ENCODE results near the gene ARHGAP26.

DNA sequence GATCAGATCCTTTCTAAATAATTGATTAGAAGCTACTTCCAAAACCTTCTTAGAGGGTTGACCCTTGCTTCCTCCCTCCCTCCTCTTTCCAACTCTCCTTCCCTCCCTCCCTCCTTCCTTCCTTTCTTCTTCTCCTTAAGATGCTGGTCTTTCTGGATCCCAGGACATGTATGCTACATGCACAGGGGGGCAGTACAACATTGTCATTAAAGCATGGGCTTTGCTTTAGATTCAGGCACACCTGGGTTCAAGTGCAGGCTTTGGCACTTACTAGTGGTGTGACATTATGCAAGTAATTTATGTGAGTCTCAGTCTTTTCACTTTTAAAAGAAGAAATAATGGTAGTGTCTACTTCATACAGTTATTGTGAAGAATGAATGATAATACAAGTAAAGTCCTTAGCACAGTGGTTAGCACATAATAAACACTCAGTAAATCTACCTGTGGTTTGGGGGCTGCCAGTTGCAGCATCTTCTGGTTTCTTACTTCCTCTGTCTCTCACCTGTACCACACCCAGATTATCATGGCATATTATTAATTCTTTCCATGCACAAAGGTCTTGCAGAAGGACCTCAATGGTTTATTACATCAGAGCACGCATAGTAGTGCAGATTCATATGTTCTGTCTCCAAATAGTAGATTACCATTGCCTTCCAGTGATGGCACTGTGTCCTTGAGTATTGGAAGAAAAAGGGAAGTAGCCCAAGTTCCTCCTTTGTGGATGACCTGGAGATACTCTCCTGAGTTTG lies 154.1 kb downstream of the ARHGAP26 start:
- TF ChIP-seq POLR2A (IDR thresholded peaks at IDR 0.05), result no peak
- TF ChIP-seq, protein P1, sequence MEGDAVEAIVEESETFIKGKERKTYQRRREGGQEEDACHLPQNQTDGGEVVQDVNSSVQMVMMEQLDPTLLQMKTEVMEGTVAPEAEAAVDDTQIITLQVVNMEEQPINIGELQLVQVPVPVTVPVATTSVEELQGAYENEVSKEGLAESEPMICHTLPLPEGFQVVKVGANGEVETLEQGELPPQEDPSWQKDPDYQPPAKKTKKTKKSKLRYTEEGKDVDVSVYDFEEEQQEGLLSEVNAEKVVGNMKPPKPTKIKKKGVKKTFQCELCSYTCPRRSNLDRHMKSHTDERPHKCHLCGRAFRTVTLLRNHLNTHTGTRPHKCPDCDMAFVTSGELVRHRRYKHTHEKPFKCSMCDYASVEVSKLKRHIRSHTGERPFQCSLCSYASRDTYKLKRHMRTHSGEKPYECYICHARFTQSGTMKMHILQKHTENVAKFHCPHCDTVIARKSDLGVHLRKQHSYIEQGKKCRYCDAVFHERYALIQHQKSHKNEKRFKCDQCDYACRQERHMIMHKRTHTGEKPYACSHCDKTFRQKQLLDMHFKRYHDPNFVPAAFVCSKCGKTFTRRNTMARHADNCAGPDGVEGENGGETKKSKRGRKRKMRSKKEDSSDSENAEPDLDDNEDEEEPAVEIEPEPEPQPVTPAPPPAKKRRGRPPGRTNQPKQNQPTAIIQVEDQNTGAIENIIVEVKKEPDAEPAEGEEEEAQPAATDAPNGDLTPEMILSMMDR (IDR thresholded peaks at IDR 0.05), result peak in 2 of 4 experiments; percentile 9 to 13

Measured in sigmoid colon (tissue), 3 donors.